Heart left ventricle (tissue), 16 donors: ENCODE data around the gene PLEKHM2. TPM values are rescaled to one million over a fixed set of nuclear protein-coding genes. Genes with fewer than 3 reads are reported as not detected.

Experiments
- ATAC-seq, 4 donors: fragments of 200-7000 bp; cut with Tn5 transposase; one replicate each; pipeline ENCODE4 v1.9.1; 2020 to 2022; ENCODE audit warnings: moderate library complexity in 4 of 4, mild to moderate bottlenecking in 3 of 4, moderate number of reproducible peaks in 1 of 4
- DNase-seq, 5 donors: peaks; one replicate each; pipeline ENCODE4 v3.0.0-alpha.2; 2020
- H3K27ac ChIP-seq, 12 donors: fragments of 200-600 bp; sonication (generic) in 4 of 12; one replicate each; pipeline versions ENCODE4 v1.5.0 to v1.8.0; 2016 to 2022; ENCODE audit warnings: mild to moderate bottlenecking in 2 of 12
- H3K27me3 ChIP-seq, 9 donors: fragments of 200-600 bp; sonication (generic) in 2 of 9; one replicate each; pipeline versions ENCODE4 v1.5.1 to v1.8.0; 2016 to 2022; ENCODE audit warnings: mild to moderate bottlenecking in 3 of 9
- H3K36me3 ChIP-seq, 9 donors: fragments of 200-600 bp; sonication (generic) in 2 of 9; one replicate each; pipeline versions ENCODE4 v1.5.0 to v1.8.0; 2018 to 2022; ENCODE audit warnings: mild to moderate bottlenecking in 2 of 9
- H3K4me1 ChIP-seq, 12 donors: fragments of 200-600 bp; sonication (generic) in 4 of 12; one replicate each; pipeline versions ENCODE4 v1.5.0 to v1.8.0; 2016 to 2022; ENCODE audit warnings: mild to moderate bottlenecking in 3 of 12
- H3K4me3 ChIP-seq, 12 donors: fragments of 200-600 bp; sonication (generic) in 4 of 12; one replicate each; pipeline versions ENCODE4 v1.5.0 to v1.8.0; 2017 to 2022; ENCODE audit warnings: mild to moderate bottlenecking in 9 of 12, moderate library complexity in 4 of 12
- H3K9me3 ChIP-seq, 12 donors: fragments of 200-600 bp; sonication (generic) in 4 of 12; one replicate each; pipeline versions ENCODE4 v1.5.0 to v1.8.0; 2016 to 2022; ENCODE audit warnings: mild to moderate bottlenecking in 1 of 12
- POLR2A ChIP-seq, 2 donors: fragments of 450-650 bp; IDR thresholded peaks; one replicate each; pipeline ENCODE4 v1.6.1; 2017; ENCODE audit warnings: antibody characterized with exemption in 2 of 2, mild to moderate bottlenecking in 2 of 2, moderate library complexity in 2 of 2
- WGBS, 4 donors: extraction: QIAGEN DNeasy Blood & Tissue Kit in 2 of 4; methylation state at CpG; one replicate each; pipeline versions ENCODE4 v1.1.5 to v1.1.7; 2013 to 2018; 5-methylcytosine and 5-hydroxymethylcytosine counted together
- intact Hi-C, 10 donors: fragments of 100-400 bp; cut with DNase I; formaldehyde crosslinking; loops; one replicate each; pipeline versions ENCODE4 v1.11.1 to v1.14.2; 2022
- polyA plus RNA-seq, 2 donors: library from polyadenylated mRNA; stranded (reverse); fragments of 200-250 nt; gene quantifications; one replicate each; pipeline ENCODE4 v1.2.3, GENCODE V29; 2013
- total RNA-seq, 9 donors: library from RNA; depleted of rRNA in 2 of 9; stranded (reverse); fragments of >200 nt in 2 of 9; fragmentation: NEBNext Ultra II Directional in 3 of 9; extraction: Animal tissue kit (Norgen Biotek cat#: 25700) in 3 of 9; gene quantifications; one replicate each; pipeline versions ENCODE4 v1.1.0 to v1.2.4, GENCODE V29; 2016 to 2023
- TF ChIP-seq, protein P1 (sequence below), 12 donors: fragments of 200-600 bp; sonication (generic) in 4 of 12; IDR thresholded peaks; one replicate each; pipeline versions ENCODE4 v1.5.0 to v1.8.0; 2018 to 2022; ENCODE audit warnings: antibody characterized with exemption in 12 of 12, mild to moderate bottlenecking in 5 of 12
- donor health status: ischemic (EF 13 %, LVEDD 7.1; RV severe dilation, severe dysfunction).
- donor health status: healthy with polysubstance abuse.
- donor health status: DM: no; HTN: yes; CAD: no.
- donor health status: DM: no; HTN: no; CAD: no.
- donor health status: ischemic (EF 25% LVEDD 6.9; RV normal size, moderate dysfunction).
- donor health status: ischemic (EF 25% LVEDD 5.7; RV mildly dilated, moderate dysfunction).
- donor health status: healthy.
- donor health status: DM: yes; HTN: yes; CAD: no.
- donor health status: ischemic (EF 35%, LVEDD 5.7; RV mildly dilated, moderate dysfunction).
- donor health status: nonischemic (EF 11% LVEDD 7.7; RV severe dilation, severe dysfunction).
- donor health status: DM: yes; HTN: yes; CAD: no.
- donor health status: PGD.
- donor health status: ischemic (EF 29% LVEDD 5.4; RV normal size, mild dysfunction).
- donor health status: nonischemic (EF 23%, LVEDD 6.1; RV moderate dilation, normal function).

PLEKHM2 gene
- total and polyA plus RNA-seq, 11 donors = 69.9 to 150 (median 84.4) TPM

DNA sequence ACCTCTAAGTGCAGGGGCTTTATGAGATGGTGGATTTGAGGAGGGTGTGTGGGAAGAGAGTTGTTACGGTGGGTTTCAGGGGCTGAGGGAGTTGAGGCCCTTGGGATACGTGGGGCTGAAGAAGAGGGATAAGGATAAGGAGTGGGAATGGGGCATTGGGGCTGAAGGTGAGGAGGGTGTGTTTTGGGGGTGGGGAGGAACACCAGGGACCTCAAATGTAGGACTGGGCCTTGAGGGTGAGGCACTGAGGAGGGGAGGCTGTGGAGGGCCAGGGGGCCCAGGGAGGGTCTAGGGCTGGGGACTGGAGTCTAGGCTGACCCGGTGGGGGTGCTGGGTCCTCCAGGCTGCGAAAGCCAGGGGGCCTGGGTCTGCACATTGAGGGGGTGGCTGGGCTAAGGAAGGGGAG is 1.2 kb upstream of the PLEKHM2 start:
- Histone ChIP-seq H3K4me3 (peak overlapping the region in 1 of 12 donors; percentile 84), H3K27ac (peak overlapping the region in 7 of 12 donors; percentile 23 to 96 (median 94)), H3K36me3 (no peaks in the 10 kb centered on the region), H3K9me3 (no peaks in the 10 kb centered on the region), H3K4me1 (peaks cover 0 to 73% (median 14%) of the 10 kb centered on the region in 12 donors), H3K27me3 (no peaks in the 10 kb centered on the region)
- TF ChIP-seq, protein P1, sequence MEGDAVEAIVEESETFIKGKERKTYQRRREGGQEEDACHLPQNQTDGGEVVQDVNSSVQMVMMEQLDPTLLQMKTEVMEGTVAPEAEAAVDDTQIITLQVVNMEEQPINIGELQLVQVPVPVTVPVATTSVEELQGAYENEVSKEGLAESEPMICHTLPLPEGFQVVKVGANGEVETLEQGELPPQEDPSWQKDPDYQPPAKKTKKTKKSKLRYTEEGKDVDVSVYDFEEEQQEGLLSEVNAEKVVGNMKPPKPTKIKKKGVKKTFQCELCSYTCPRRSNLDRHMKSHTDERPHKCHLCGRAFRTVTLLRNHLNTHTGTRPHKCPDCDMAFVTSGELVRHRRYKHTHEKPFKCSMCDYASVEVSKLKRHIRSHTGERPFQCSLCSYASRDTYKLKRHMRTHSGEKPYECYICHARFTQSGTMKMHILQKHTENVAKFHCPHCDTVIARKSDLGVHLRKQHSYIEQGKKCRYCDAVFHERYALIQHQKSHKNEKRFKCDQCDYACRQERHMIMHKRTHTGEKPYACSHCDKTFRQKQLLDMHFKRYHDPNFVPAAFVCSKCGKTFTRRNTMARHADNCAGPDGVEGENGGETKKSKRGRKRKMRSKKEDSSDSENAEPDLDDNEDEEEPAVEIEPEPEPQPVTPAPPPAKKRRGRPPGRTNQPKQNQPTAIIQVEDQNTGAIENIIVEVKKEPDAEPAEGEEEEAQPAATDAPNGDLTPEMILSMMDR (IDR thresholded peaks at IDR 0.05) = no peak
- DNase-seq (no peak), ATAC-seq (peak in 1 of 4 donors; percentile 16)
- 81 to 91% (median 88%) methylated on average over 4 of the region's 4 CpGs for WGBS, 4 donors
- intact Hi-C loops = loop anchor here in 2 of 10 donors (5.0 to 10.0 kb wide), 2 partner anchors 52 to 66 kb away; partner anchors contain the start of genes DDI2 (in 1 of the 2) and SLC25A34 (in 1 of the 2)

DNA sequence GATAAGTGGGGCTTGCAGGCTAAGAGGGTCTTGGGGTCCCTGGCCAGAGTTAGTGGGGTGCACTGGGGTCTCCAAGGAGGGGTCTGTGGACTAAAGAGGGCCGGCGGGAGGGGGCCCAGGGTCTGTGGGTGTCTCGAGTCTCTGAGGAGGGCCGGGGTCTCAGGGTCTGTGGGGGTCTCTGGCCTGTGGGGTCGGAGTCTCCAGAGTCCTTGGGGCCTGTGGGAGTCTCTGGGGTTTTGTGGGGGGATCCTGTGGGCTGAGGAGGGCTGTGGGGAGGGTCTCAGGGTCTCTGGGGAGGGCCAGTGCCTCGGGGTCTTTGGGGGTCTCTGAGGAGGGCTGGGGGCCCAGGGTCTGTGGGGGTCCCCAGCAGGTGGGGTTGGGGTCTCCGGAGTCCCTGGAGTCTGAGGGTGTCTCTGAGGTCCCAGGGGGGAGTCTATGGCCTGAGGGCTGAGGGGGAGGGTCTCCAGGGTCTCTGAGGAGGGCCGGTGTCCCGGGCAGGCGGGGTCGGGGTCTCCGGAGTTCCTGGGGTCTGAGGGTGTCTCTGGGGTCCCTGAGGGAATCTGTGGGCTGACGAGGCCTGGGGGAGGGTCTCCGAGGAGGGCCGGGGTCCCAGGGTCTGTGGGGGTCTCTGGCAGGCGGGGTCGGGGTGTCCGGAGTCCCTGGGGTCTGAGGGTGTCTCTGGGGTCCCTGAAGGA is 628 bp upstream of the PLEKHM2 start:
- no peak for TF ChIP-seq POLR2A (IDR thresholded peaks at IDR 0.05)
- TF ChIP-seq, protein P1 (IDR thresholded peaks at IDR 0.05) = no peak
- intact Hi-C loops = loop anchor here in 4 of 10 donors (2.0 to 10.0 kb wide), 5 partner anchors 21 to 66 kb away; partner anchors contain the start of genes SLC25A34 (in 2 of the 4) and DDI2 (in 1 of the 4)
- peak overlapping the region; percentile 44 to 100 (median 86) for H3K4me3 ChIP-seq
- H3K27me3 ChIP-seq = no peaks in the 10 kb centered on the region
- DNase-seq (peak in 2 of 5 donors; percentile 21 to 23), ATAC-seq (peak in 1 of 4 donors; percentile 3)
- H3K27ac ChIP-seq = peak overlapping the region; percentile 86 to 96 (median 94)
- H3K4me1 ChIP-seq = peaks cover 0 to 75% (median 14%) of the 10 kb centered on the region in 12 donors
- no peaks in the 10 kb centered on the region for H3K36me3 ChIP-seq
- no peaks in the 10 kb centered on the region for H3K9me3 ChIP-seq
- 42 to 61% (median 43%) methylated on average over 9 to 18 of the region's 18 CpGs for WGBS, 4 donors

DNA sequence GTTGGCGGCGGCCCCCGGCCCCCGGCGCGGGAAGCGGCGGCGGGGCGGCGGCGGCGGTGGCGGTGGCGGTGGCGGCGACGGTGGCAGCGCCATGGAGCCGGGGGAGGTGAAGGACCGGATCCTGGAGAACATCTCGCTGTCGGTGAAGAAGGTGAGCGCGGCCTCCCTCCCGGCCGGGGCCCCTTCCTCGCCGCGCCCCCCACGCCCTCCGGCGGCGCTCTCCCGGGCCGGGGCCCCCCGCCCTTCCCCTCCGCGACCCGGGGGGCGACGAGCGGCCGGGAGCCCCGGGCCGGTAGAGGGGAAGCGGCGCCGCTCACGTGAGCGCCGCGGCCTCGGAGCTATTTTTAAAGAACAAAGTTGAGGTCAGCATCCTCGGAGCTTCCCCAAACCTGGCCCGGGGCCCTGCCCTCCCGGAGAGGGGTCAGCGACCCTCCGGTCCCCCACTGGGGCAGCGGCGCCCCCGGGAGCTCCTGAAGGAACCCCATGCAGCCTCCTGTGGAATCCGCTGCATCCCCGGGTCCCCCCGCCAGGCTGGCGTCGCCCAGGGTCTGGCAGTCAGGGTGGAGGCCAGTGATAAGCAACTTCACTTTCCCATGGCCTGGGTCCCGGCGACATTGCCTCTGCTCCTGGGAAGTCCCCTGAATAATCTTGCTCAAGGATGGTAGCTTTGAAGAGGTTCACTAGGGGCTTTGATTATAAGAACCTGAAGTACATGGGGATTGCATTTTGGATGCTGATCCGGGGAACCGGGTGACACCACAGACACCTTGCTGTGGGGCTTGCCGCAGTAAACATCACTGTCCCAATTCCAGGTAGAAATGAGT is 560 bp downstream of the PLEKHM2 start:
- DNase-seq (peak; percentile 51 to 80 (median 53)), ATAC-seq (peak in 3 of 4 donors; percentile 31 to 60 (median 37))
- intact Hi-C loops = loop anchor here in 4 of 10 donors (2.0 to 10.0 kb wide), 5 partner anchors 20 to 67 kb away; partner anchors contain the start of genes SLC25A34 (in 2 of the 4) and DDI2 (in 1 of the 4)
- peaks cover 0 to 70% (median 14%) of the 10 kb centered on the region in 12 donors for H3K4me1 ChIP-seq
- no peaks in the 10 kb centered on the region for H3K27me3 ChIP-seq
- peak overlapping the region; percentile 87 to 98 (median 92) for H3K27ac ChIP-seq
- 1 to 7% (median 1%) methylated on average over 5 to 72 of the region's 72 CpGs for WGBS, 4 donors
- H3K4me3 ChIP-seq = peak overlapping the region; percentile 72 to 100 (median 86)
- TF ChIP-seq, protein P1 (IDR thresholded peaks at IDR 0.05) = no peak
- no peak for TF ChIP-seq POLR2A (IDR thresholded peaks at IDR 0.05)
- no peaks in the 10 kb centered on the region for H3K9me3 ChIP-seq
- H3K36me3 ChIP-seq = no peaks in the 10 kb centered on the region
